ENCODE results near the gene LLGL2. TPM values are rescaled to one million over a fixed set of nuclear protein-coding genes. Genes with fewer than 3 reads are reported as not detected.

The LLGL2 gene
- total and polyA plus RNA-seq, 10 of the 15 experiments (the other 5 are each of a cell fraction or from before 2014, with no cell fraction given), result 0.21 to 9.9 (median 4.5) TPM

GRCh38 chr17:75559958-75560533, 34.5 kb downstream of the LLGL2 start:
- TF ChIP-seq IRF5 (IDR thresholded peaks at IDR 0.05; ENCODE audit: borderline replicate concordance) (no peak), TCF12 (IDR thresholded peaks at IDR 0.05; ENCODE audit: low read depth, low read length) (no peak), USF1 (IDR thresholded peaks at IDR 0.05; ENCODE audit: borderline replicate concordance, extremely low read length, insufficient read depth, low read depth, low read length) (no peak)
- TF ChIP-seq, protein P1, sequence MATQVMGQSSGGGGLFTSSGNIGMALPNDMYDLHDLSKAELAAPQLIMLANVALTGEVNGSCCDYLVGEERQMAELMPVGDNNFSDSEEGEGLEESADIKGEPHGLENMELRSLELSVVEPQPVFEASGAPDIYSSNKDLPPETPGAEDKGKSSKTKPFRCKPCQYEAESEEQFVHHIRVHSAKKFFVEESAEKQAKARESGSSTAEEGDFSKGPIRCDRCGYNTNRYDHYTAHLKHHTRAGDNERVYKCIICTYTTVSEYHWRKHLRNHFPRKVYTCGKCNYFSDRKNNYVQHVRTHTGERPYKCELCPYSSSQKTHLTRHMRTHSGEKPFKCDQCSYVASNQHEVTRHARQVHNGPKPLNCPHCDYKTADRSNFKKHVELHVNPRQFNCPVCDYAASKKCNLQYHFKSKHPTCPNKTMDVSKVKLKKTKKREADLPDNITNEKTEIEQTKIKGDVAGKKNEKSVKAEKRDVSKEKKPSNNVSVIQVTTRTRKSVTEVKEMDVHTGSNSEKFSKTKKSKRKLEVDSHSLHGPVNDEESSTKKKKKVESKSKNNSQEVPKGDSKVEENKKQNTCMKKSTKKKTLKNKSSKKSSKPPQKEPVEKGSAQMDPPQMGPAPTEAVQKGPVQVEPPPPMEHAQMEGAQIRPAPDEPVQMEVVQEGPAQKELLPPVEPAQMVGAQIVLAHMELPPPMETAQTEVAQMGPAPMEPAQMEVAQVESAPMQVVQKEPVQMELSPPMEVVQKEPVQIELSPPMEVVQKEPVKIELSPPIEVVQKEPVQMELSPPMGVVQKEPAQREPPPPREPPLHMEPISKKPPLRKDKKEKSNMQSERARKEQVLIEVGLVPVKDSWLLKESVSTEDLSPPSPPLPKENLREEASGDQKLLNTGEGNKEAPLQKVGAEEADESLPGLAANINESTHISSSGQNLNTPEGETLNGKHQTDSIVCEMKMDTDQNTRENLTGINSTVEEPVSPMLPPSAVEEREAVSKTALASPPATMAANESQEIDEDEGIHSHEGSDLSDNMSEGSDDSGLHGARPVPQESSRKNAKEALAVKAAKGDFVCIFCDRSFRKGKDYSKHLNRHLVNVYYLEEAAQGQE (IDR thresholded peaks at IDR 0.05; ENCODE audit: low read depth, low read length), result no peak
- TF ChIP-seq, protein P2, sequence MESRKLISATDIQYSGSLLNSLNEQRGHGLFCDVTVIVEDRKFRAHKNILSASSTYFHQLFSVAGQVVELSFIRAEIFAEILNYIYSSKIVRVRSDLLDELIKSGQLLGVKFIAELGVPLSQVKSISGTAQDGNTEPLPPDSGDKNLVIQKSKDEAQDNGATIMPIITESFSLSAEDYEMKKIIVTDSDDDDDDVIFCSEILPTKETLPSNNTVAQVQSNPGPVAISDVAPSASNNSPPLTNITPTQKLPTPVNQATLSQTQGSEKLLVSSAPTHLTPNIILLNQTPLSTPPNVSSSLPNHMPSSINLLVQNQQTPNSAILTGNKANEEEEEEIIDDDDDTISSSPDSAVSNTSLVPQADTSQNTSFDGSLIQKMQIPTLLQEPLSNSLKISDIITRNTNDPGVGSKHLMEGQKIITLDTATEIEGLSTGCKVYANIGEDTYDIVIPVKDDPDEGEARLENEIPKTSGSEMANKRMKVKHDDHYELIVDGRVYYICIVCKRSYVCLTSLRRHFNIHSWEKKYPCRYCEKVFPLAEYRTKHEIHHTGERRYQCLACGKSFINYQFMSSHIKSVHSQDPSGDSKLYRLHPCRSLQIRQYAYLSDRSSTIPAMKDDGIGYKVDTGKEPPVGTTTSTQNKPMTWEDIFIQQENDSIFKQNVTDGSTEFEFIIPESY (IDR thresholded peaks at IDR 0.05), result no peak
- H3K27ac ChIP-seq (ENCODE audit: control insufficient read depth, insufficient read depth), result no peak overlapping the region
- in situ Hi-C loops (cut with MboI), result no loop called here
- BruUV-seq (replicated peaks), result no TSS peak
- H3K36me3 ChIP-seq (ENCODE audit: control insufficient read depth in 2 of 2, insufficient read depth in 2 of 2, low read length in 1 of 2), result no peaks in the 10 kb centered on the region
- no peaks in the 10 kb centered on the region for H3K27me3 ChIP-seq (replicated peaks in 1 of 2; ENCODE audit: control insufficient read depth in 2 of 2, insufficient read depth in 2 of 2, low read length in 1 of 2)
- POLR2A ChIA-PET, result interaction anchor here (1.1 kb wide), 1 partner anchor 11 kb away, joined by 4 read pairs; no protein-coding TSS in a partner anchor
- no peaks in the 10 kb centered on the region for H4K20me1 ChIP-seq (ENCODE audit: control insufficient read depth, insufficient read depth)
- no peak overlapping the region for H3K4me3 ChIP-seq
- SMC1A ChIA-PET (ENCODE audit: uncharacterized antibody, unreplicated experiment), result interaction anchor here (0.6 kb wide), 1 partner anchor 48 kb away, joined by 3 read pairs; no protein-coding TSS in a partner anchor
- no peak for ATAC-seq
- no peak overlapping the region for H3K4me2 ChIP-seq (ENCODE audit: control insufficient read depth, insufficient read depth)
- WGBS (ENCODE audit: insufficient coverage, insufficient replicate concordance, low lambda C conversion rate, missing lambda C conversion rate), result 58% methylated on average over 9 of the region's 9 CpGs
- RAD21 ChIA-PET (ENCODE audit: unreplicated experiment), result no interaction called here
- intact Hi-C loops (cut with micrococcal nuclease; ENCODE audit: unreplicated experiment), result no loop called here
- H3K4me1 ChIP-seq (ENCODE audit: control insufficient read depth, insufficient read depth, low read length), result no peaks in the 10 kb centered on the region
- H3K9me3 ChIP-seq (replicated peaks; ENCODE audit: control insufficient read depth, insufficient read depth, low read length), result no peaks in the 10 kb centered on the region
- H3K9ac ChIP-seq (ENCODE audit: control insufficient read depth, insufficient read depth, low read length), result no peak overlapping the region
- CTCF ChIA-PET, result no interaction called here
- no peak overlapping the region for H2AFZ ChIP-seq (ENCODE audit: control insufficient read depth, low read depth, low read length)
- no peaks in the 10 kb centered on the region for H3K79me2 ChIP-seq (ENCODE audit: control insufficient read depth, insufficient read depth, low read length)
- no peak for DNase-seq (ENCODE audit: low read depth, low spot score)
- FAIRE-seq, result no peak
